Astrocyte (in vitro differentiated cells and primary cell): ENCODE measurements around the gene ACTRT2. TPM values are rescaled to one million over a fixed set of nuclear protein-coding genes. Genes with fewer than 3 reads are reported as not detected.

Source experiments
- DNase-seq: peaks from one replicate; pipeline ENCODE4 v3.0.0-alpha.2; 2010; ENCODE audit warnings: low read depth
- FAIRE-seq: peaks from 2 replicates; lab custom pipeline; 2011; peaks lifted over from hg19 to GRCh38; lab: Jason Lieb, UNC
- H2AFZ ChIP-seq: 2 replicates; pipeline ENCODE4 v1.6.0; 2012; ENCODE audit warnings: low read depth, low read length, inconsistent platforms
- H3K27ac ChIP-seq: 2 replicates; pipeline ENCODE4 v1.5.1; 2011; ENCODE audit warnings: low read depth, low read length, inconsistent platforms
- H3K27me3 ChIP-seq: 2 replicates; pipeline ENCODE4 v1.6.0; 2011; ENCODE audit warnings: low read length, inconsistent platforms; ENCODE audit not compliant: insufficient read depth
- H3K36me3 ChIP-seq: 2 replicates; pipeline ENCODE4 v1.5.1; 2011; ENCODE audit warnings: low read length, inconsistent platforms; ENCODE audit not compliant: insufficient read depth
- H3K4me1 ChIP-seq: 2 replicates; pipeline ENCODE4 v1.5.1; 2011; ENCODE audit warnings: low read length, inconsistent platforms; ENCODE audit not compliant: insufficient read depth
- H3K4me2 ChIP-seq: 2 replicates; pipeline ENCODE4 v1.6.0; 2012; ENCODE audit warnings: low read length, inconsistent platforms
- H3K4me3 ChIP-seq: 2 replicates; pipeline ENCODE4 v1.5.1; 2011; ENCODE audit warnings: low read depth, mild to moderate bottlenecking, low read length, inconsistent platforms; ENCODE audit not compliant: insufficient read depth
- H3K79me2 ChIP-seq: 2 replicates; pipeline ENCODE4 v1.6.0; 2012; ENCODE audit warnings: mild to moderate bottlenecking, low read length, inconsistent platforms; ENCODE audit not compliant: insufficient read depth
- H3K9ac ChIP-seq: 2 replicates; pipeline ENCODE4 v1.6.0; 2012; ENCODE audit warnings: mild to moderate bottlenecking, low read length, inconsistent platforms
- H3K9me3 ChIP-seq: 2 replicates; pipeline ENCODE4 v1.5.1; 2012; ENCODE audit warnings: low read depth, mild to moderate bottlenecking, low read length, inconsistent platforms; ENCODE audit not compliant: insufficient read depth
- H4K20me1 ChIP-seq: 2 replicates; pipeline ENCODE4 v1.6.0; 2012; ENCODE audit warnings: low read length, inconsistent platforms; ENCODE audit not compliant: insufficient read depth
- H3K27ac Mint-ChIP-seq: one replicate; pipeline ENCODE4 v1.8.0; 2021; ENCODE audit warnings: mild to moderate bottlenecking, mixed read lengths; ENCODE audit not compliant: unreplicated experiment
- H3K27me3 Mint-ChIP-seq: one replicate; pipeline ENCODE4 v1.8.0; 2021; ENCODE audit warnings: low read depth, mixed read lengths; ENCODE audit not compliant: unreplicated experiment
- H3K36me3 Mint-ChIP-seq: one replicate; pipeline ENCODE4 v1.8.0; 2021; ENCODE audit warnings: low read depth, mixed read lengths; ENCODE audit not compliant: unreplicated experiment
- H3K4me1 Mint-ChIP-seq: one replicate; pipeline ENCODE4 v1.8.0; 2021; ENCODE audit warnings: low read depth, mixed read lengths; ENCODE audit not compliant: unreplicated experiment
- H3K4me3 Mint-ChIP-seq: one replicate; pipeline ENCODE4 v1.8.0; 2021; ENCODE audit warnings: mild to moderate bottlenecking, moderate library complexity, mixed read lengths; ENCODE audit not compliant: unreplicated experiment
- H3K9me3 Mint-ChIP-seq: one replicate; pipeline ENCODE4 v1.8.0; 2021; ENCODE audit warnings: mild to moderate bottlenecking, mixed read lengths; ENCODE audit not compliant: unreplicated experiment
- EZH2 ChIP-seq: IDR thresholded peaks from 2 replicates; pipeline ENCODE4 v1.6.1; 2012; ENCODE audit warnings: mild to moderate bottlenecking, low read length, inconsistent platforms; ENCODE audit not compliant: insufficient read depth
- total RNA-seq: library from RNA; stranded (reverse); gene quantifications from 2 replicates; pipeline ENCODE4 v1.2.1, GENCODE V29; 2021
- TF ChIP-seq, protein P1 (sequence below): IDR thresholded peaks from 2 replicates; pipeline ENCODE4 v1.5.1; 2011; ENCODE audit warnings: low read depth, mild to moderate bottlenecking, inconsistent platforms, low read length, moderate library complexity; ENCODE audit not compliant: insufficient read depth

Gene ACTRT2
- total RNA-seq, 1 donor from 2014 or later = not detected

DNA sequence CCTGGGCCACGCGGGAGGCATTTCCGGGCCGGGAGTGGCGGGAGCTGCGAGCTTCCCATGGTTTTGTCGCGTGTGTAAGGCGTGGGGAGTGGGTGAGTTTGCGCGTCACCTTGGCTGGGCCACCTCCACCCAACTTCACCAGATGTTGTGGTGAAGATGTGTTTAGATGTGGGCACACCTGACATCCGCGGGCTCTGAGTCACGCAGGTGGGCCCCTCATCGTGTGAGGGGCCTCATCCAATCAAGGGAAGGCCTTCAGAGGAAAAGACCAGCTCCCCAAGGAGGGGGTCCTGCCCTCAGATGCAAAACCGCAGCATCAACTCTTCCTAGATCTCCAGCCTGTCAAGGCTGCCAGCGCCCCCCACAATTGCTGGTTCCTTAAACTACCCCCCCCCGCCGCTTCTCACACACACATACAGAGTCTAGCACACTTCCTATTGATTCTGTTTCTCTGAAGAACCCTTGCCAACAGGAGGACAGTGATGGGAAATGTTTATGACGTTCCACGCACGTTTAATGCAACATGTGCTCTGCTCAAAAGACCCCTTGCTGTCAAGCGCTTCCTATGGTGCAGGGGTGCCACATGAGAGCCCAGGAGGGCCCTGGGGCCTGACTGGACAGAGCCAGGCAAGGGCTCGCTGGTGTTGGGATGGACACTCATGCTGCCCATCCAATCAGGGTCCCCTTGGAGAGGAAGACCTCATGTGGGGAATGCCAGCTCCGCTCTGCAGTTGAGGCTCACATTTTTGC lies 11.9 kb downstream of the ACTRT2 start:
- Mint-ChIP-seq H3K27me3 (peaks cover 53% of the 10 kb centered on the region), H3K4me3 (no peak overlapping the region), H3K4me1 (no peaks in the 10 kb centered on the region), H3K27ac (no peak overlapping the region), H3K9me3 (no peaks in the 10 kb centered on the region), H3K36me3 (no peaks in the 10 kb centered on the region)
- H3K79me2 ChIP-seq = no peaks in the 10 kb centered on the region
- FAIRE-seq = no peak
- no peak overlapping the region for H3K27ac ChIP-seq
- DNase-seq = no peak
- H3K4me3 ChIP-seq = no peak overlapping the region
- H4K20me1 ChIP-seq = no peaks in the 10 kb centered on the region
- H3K9me3 ChIP-seq = no peaks in the 10 kb centered on the region
- no peaks in the 10 kb centered on the region for H3K27me3 ChIP-seq
- H3K4me1 ChIP-seq = no peaks in the 10 kb centered on the region
- H2AFZ ChIP-seq = no peak overlapping the region
- no peak overlapping the region for H3K9ac ChIP-seq
- H3K4me2 ChIP-seq = no peak overlapping the region
- no peak for TF ChIP-seq EZH2
- TF ChIP-seq, protein P1, sequence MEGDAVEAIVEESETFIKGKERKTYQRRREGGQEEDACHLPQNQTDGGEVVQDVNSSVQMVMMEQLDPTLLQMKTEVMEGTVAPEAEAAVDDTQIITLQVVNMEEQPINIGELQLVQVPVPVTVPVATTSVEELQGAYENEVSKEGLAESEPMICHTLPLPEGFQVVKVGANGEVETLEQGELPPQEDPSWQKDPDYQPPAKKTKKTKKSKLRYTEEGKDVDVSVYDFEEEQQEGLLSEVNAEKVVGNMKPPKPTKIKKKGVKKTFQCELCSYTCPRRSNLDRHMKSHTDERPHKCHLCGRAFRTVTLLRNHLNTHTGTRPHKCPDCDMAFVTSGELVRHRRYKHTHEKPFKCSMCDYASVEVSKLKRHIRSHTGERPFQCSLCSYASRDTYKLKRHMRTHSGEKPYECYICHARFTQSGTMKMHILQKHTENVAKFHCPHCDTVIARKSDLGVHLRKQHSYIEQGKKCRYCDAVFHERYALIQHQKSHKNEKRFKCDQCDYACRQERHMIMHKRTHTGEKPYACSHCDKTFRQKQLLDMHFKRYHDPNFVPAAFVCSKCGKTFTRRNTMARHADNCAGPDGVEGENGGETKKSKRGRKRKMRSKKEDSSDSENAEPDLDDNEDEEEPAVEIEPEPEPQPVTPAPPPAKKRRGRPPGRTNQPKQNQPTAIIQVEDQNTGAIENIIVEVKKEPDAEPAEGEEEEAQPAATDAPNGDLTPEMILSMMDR = no peak
- no peaks in the 10 kb centered on the region for H3K36me3 ChIP-seq

DNA sequence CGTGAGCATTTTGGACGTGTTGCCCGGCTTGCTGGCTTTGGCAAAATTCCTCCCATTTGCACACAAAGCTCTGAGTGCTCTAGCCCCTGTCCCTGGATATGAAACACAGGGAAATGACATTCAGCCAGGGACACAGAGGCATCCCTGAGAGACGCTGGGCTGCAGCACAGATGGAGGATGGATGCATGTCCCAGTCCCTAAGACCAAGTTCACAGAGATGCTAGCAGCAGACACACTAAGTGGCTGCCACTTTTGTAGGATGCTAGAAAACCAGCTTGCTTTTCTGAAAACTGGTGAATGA lies 12.5 kb downstream of the ACTRT2 start:
- Mint-ChIP-seq H3K27ac (no peak overlapping the region), H3K27me3 (peaks cover 49% of the 10 kb centered on the region), H3K4me3 (no peak overlapping the region), H3K36me3 (no peaks in the 10 kb centered on the region), H3K4me1 (no peaks in the 10 kb centered on the region), H3K9me3 (no peaks in the 10 kb centered on the region)
- H3K4me2 ChIP-seq = no peak overlapping the region
- no peak for DNase-seq
- no peaks in the 10 kb centered on the region for H3K36me3 ChIP-seq
- no peak overlapping the region for H2AFZ ChIP-seq
- no peaks in the 10 kb centered on the region for H3K27me3 ChIP-seq
- H3K79me2 ChIP-seq = no peaks in the 10 kb centered on the region
- no peaks in the 10 kb centered on the region for H3K9me3 ChIP-seq
- no peak overlapping the region for H3K27ac ChIP-seq
- no peak overlapping the region for H3K4me3 ChIP-seq
- TF ChIP-seq EZH2 = no peak
- FAIRE-seq = no peak
- no peaks in the 10 kb centered on the region for H3K4me1 ChIP-seq
- no peak overlapping the region for H3K9ac ChIP-seq
- no peaks in the 10 kb centered on the region for H4K20me1 ChIP-seq

DNA sequence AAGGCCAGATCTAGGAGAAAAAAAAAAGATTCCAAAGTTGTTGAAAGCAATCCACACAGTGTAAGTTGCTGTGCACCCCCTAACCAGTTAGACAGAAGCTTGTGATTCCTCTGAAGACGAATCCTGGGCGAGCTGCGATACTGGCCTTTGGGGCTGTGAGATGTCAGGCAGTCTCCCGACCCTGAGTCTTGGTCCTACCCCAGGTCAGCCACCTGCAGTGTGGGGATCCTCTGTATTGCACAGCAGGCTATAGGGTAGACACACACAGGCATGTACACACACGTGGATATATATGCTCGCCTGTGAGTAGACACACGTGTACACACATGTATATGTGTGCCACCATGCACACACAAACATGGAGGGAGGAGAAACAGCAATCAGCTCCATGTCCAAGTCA lies 12.9 kb downstream of the ACTRT2 start:
- DNase-seq = no peak
- Mint-ChIP-seq H3K4me3 (no peak overlapping the region), H3K27me3 (peaks cover 48% of the 10 kb centered on the region), H3K9me3 (no peaks in the 10 kb centered on the region), H3K4me1 (no peaks in the 10 kb centered on the region), H3K36me3 (no peaks in the 10 kb centered on the region), H3K27ac (no peak overlapping the region)
- no peaks in the 10 kb centered on the region for H4K20me1 ChIP-seq
- H3K4me1 ChIP-seq = no peaks in the 10 kb centered on the region
- no peaks in the 10 kb centered on the region for H3K79me2 ChIP-seq
- TF ChIP-seq, protein P1 = no peak
- no peak for TF ChIP-seq EZH2
- H3K9me3 ChIP-seq = no peaks in the 10 kb centered on the region
- no peak overlapping the region for H3K27ac ChIP-seq
- no peak overlapping the region for H3K4me3 ChIP-seq
- no peak overlapping the region for H2AFZ ChIP-seq
- H3K27me3 ChIP-seq = no peaks in the 10 kb centered on the region
- FAIRE-seq = no peak
- H3K36me3 ChIP-seq = no peaks in the 10 kb centered on the region
- no peak overlapping the region for H3K4me2 ChIP-seq
- H3K9ac ChIP-seq = no peak overlapping the region
